GM23338 (cell line): ENCODE results near the gene ZBTB7C. TPM values are rescaled to one million over a fixed set of nuclear protein-coding genes. Genes with fewer than 3 reads are reported as not detected.

Experiments used
- ATAC-seq: fragments of 200-7000 bp; cut with Tn5 transposase; 3 replicates; pipeline ENCODE4 v1.9.1; 2020
- DNase-seq: peaks from one replicate; pipeline ENCODE4 v3.0.0-alpha.2; 2015; ENCODE audit warnings: low spot score
- H2AFZ ChIP-seq: fragments of 200-600 bp; sonication (generic); 2 replicates; pipeline ENCODE4 v1.8.0; 2016; ENCODE audit warnings: antibody characterized with exemption, mild to moderate bottlenecking, moderate library complexity
- H3F3A ChIP-seq: fragments of 200-600 bp; sonication (generic); replicated peaks from 2 replicates; pipeline ENCODE4 v1.8.0; 2017; ENCODE audit warnings: antibody characterized with exemption, mixed run types, low read depth
- H3K27ac ChIP-seq: fragments of 200-600 bp; sonication (generic); 2 replicates; pipeline ENCODE4 v1.6.1; 2016; ENCODE audit warnings: low read depth
- H3K27me3 ChIP-seq: fragments of 200-600 bp; sonication (generic); 2 replicates; pipeline ENCODE4 v1.8.0; 2016; ENCODE audit warnings: mild to moderate bottlenecking, mixed run types, moderate library complexity; ENCODE audit not compliant: insufficient read depth
- H3K36me3 ChIP-seq: fragments of 200-600 bp; sonication (generic); 2 replicates; pipeline ENCODE4 v1.8.0; 2016; ENCODE audit warnings: mild to moderate bottlenecking; ENCODE audit not compliant: insufficient read depth
- H3K4me1 ChIP-seq: fragments of 200-600 bp; sonication (generic); 2 replicates; pipeline ENCODE4 v1.8.0; 2016; ENCODE audit warnings: mild to moderate bottlenecking, moderate library complexity; ENCODE audit not compliant: insufficient read depth
- H3K4me2 ChIP-seq: fragments of 200-600 bp; sonication (generic); 2 replicates; pipeline ENCODE4 v1.7.1; 2017; ENCODE audit warnings: mixed run types
- H3K4me3 ChIP-seq: fragments of 200-600 bp; sonication (generic); 2 replicates; pipeline ENCODE4 v1.6.1; 2016; ENCODE audit warnings: mixed run types
- H3K79me2 ChIP-seq: fragments of 200-600 bp; sonication (generic); replicated peaks from 2 replicates; pipeline ENCODE4 v1.8.0; 2017; ENCODE audit warnings: mild to moderate bottlenecking; ENCODE audit not compliant: insufficient read depth
- H3K9me2 ChIP-seq: fragments of 200-600 bp; sonication (generic); 2 replicates; pipeline ENCODE4 v1.8.0; 2017; ENCODE audit not compliant: insufficient read depth
- H4K20me1 ChIP-seq: fragments of 200-600 bp; sonication (generic); replicated peaks from 2 replicates; pipeline ENCODE4 v1.8.0; 2017; ENCODE audit warnings: mild to moderate bottlenecking; ENCODE audit not compliant: insufficient read depth
- H3K27ac Mint-ChIP-seq: 2 replicates; pipeline ENCODE4 v1.8.0; 2020; ENCODE audit warnings: inconsistent platforms, mild to moderate bottlenecking, moderate library complexity, mixed read lengths
- H3K27me3 Mint-ChIP-seq: 3 replicates; pipeline ENCODE4 v1.8.0; 2022; ENCODE audit warnings: low read depth, mild to moderate bottlenecking, moderate library complexity, mixed read lengths, inconsistent platforms; ENCODE audit not compliant: insufficient read depth, poor library complexity
- H3K36me3 Mint-ChIP-seq: 3 replicates; pipeline ENCODE4 v1.8.0; 2021; ENCODE audit warnings: low read depth, mild to moderate bottlenecking, inconsistent platforms, moderate library complexity, mixed read lengths
- H3K4me1 Mint-ChIP-seq: 3 replicates; pipeline ENCODE4 v1.8.0; 2020; ENCODE audit warnings: mild to moderate bottlenecking, inconsistent platforms, mixed read lengths
- H3K4me3 Mint-ChIP-seq: 3 replicates; pipeline ENCODE4 v1.8.0; 2021; ENCODE audit warnings: moderate library complexity, mild to moderate bottlenecking, inconsistent platforms, mixed read lengths
- H3K9me3 Mint-ChIP-seq: 3 replicates; pipeline ENCODE4 v1.8.0; 2020; ENCODE audit warnings: moderate library complexity, mild to moderate bottlenecking, inconsistent platforms, mixed read lengths
- ZNF462 ChIP-seq: fragments of 250-450 bp; sonication (Bioruptor Pico); IDR thresholded peaks from 2 replicates; pipeline ENCODE4 v1.5.0; 2020; ENCODE audit warnings: mild to moderate bottlenecking, moderate library complexity
- polyA plus RNA-seq: library from polyadenylated mRNA; unstranded; fragments of >200 nt; fragmentation: Nextera tagmentation; extraction: Ambion mirVana; gene quantifications from 2 replicates; pipeline ENCODE4 v1.2.1, GENCODE V29; 2016
- total RNA-seq: library from RNA; depleted of rRNA; stranded (reverse); fragments of >200 nt; shearing (Covaris generic); gene quantifications from 2 replicates; pipeline ENCODE4 v1.2.3, GENCODE V29; 2014
- TF ChIP-seq, protein P1 (sequence below), 2 experiments: fragments of 200-600 bp in 1 of 2; sonication (generic) in 1 of 2; conservative IDR thresholded peaks; 2 replicates each; pipeline versions ENCODE4 v1.5.1 to v1.6.1; 2016 to 2017; ENCODE audit warnings: antibody characterized with exemption in 2 of 2, low read depth in 2 of 2, mild to moderate bottlenecking in 2 of 2, moderate library complexity in 1 of 2

ZBTB7C gene
- total and polyA plus RNA-seq, 2 experiments from 2014 or later, result 0.03 to 0.14 TPM

DNA sequence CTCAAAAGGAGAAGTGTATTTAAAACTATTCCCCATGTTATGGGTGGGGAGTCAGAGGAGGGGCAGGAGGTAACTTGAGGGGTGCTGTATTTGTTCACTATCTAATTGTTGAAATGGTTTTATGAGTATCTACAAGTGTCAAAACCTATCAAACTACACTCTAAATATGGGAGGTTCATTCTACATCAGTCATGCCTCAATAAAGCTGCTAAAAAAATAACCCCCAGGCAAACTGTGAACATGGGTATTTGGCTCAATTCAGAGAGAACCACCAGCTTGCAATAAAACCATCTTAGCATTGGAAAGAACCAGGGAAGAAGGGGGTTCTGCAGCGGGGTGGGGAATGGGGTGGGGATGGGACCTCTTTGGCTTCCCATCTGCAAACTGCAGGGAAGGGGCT lies 302.7 kb downstream of the ZBTB7C start (continued):
- TF ChIP-seq ZNF462 (CRISPR knock-in tag), result no peak

- Histone ChIP-seq H2AFZ (no peak overlapping the region), H3F3A (no peaks in the 10 kb centered on the region), H3K4me3 (no peak overlapping the region), H4K20me1 (no peaks in the 10 kb centered on the region), H3K9me2 (no peaks in the 10 kb centered on the region), H3K36me3 (no peaks in the 10 kb centered on the region), H3K27me3 (no peaks in the 10 kb centered on the region), H3K27ac (no peak overlapping the region), H3K4me2 (no peak overlapping the region), H3K79me2 (no peaks in the 10 kb centered on the region), H3K4me1 (peaks cover 22% of the 10 kb centered on the region)
- H3K9me3 Mint-ChIP-seq, result no peaks in the 10 kb centered on the region
- H3K4me3 Mint-ChIP-seq, result no peak overlapping the region
- TF ChIP-seq, protein P1, sequence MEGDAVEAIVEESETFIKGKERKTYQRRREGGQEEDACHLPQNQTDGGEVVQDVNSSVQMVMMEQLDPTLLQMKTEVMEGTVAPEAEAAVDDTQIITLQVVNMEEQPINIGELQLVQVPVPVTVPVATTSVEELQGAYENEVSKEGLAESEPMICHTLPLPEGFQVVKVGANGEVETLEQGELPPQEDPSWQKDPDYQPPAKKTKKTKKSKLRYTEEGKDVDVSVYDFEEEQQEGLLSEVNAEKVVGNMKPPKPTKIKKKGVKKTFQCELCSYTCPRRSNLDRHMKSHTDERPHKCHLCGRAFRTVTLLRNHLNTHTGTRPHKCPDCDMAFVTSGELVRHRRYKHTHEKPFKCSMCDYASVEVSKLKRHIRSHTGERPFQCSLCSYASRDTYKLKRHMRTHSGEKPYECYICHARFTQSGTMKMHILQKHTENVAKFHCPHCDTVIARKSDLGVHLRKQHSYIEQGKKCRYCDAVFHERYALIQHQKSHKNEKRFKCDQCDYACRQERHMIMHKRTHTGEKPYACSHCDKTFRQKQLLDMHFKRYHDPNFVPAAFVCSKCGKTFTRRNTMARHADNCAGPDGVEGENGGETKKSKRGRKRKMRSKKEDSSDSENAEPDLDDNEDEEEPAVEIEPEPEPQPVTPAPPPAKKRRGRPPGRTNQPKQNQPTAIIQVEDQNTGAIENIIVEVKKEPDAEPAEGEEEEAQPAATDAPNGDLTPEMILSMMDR (conservative IDR thresholded peaks at IDR 0.05; ENCODE audit: low read depth in 2 of 2), result peak; percentile 48 to 64
- no peak for TF ChIP-seq ZNF462 (CRISPR knock-in tag)
- ATAC-seq (peak; percentile 10; the same call in 2 of the 3 replicates), DNase-seq (peak; percentile 36)
- H3K36me3 Mint-ChIP-seq, result no peaks in the 10 kb centered on the region
- H3K27ac Mint-ChIP-seq, result no peak overlapping the region
- H3K27me3 Mint-ChIP-seq, result peaks cover 11% of the 10 kb centered on the region
- peaks cover 41% of the 10 kb centered on the region for H3K4me1 Mint-ChIP-seq
Observed at GRCh38 chr18:48105317-48105716, 303.9 kb downstream of the ZBTB7C start.
